Astrocyte of the cerebellum (primary cell): ENCODE data around the gene ALPI.

ENCODE experiments used
- DNase-seq: peaks from one replicate; pipeline ENCODE4 v3.0.0-alpha.2; 2011; ENCODE audit warnings: low read depth
- H3K4me3 ChIP-seq: 2 replicates; pipeline ENCODE4 v1.5.1; 2011; ENCODE audit warnings: mild to moderate bottlenecking, low read depth, low read length, moderate library complexity
- in situ Hi-C: cut with HindIII; loops from 2 replicates; pipeline ENCODE4 v1.10.0; 2017; ENCODE audit warnings: low sequenced_read_pairs
- TF ChIP-seq, protein P1 (sequence below): IDR thresholded peaks from 2 replicates; pipeline ENCODE4 v1.5.1; 2012; ENCODE audit warnings: low read length, low read depth, moderate library complexity, mild to moderate bottlenecking; ENCODE audit errors: missing control alignments

The ALPI gene

DNA sequence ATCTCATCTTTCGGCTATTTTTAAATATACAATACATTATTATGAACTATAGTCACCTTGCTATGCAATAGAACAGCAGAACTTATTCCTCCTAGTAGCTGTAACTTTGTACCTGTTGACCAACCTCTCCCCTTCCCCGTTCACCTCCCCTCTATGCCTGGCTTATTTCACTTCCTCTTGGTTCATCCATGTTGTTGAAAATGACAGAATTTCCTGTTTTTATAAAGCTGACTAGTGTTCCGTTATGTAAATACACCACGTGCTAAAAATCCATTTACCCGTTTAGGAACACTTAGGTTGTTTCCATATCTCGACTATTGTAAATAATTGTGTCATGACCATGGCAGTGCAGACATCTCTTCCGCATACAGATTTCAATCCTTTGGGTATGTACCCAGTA, 10.3 kb downstream of the ALPI start:
- in situ Hi-C loops = no loop called here
- DNase-seq = no peak
- TF ChIP-seq, protein P1, sequence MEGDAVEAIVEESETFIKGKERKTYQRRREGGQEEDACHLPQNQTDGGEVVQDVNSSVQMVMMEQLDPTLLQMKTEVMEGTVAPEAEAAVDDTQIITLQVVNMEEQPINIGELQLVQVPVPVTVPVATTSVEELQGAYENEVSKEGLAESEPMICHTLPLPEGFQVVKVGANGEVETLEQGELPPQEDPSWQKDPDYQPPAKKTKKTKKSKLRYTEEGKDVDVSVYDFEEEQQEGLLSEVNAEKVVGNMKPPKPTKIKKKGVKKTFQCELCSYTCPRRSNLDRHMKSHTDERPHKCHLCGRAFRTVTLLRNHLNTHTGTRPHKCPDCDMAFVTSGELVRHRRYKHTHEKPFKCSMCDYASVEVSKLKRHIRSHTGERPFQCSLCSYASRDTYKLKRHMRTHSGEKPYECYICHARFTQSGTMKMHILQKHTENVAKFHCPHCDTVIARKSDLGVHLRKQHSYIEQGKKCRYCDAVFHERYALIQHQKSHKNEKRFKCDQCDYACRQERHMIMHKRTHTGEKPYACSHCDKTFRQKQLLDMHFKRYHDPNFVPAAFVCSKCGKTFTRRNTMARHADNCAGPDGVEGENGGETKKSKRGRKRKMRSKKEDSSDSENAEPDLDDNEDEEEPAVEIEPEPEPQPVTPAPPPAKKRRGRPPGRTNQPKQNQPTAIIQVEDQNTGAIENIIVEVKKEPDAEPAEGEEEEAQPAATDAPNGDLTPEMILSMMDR = no peak
- no peak overlapping the region for H3K4me3 ChIP-seq

DNA sequence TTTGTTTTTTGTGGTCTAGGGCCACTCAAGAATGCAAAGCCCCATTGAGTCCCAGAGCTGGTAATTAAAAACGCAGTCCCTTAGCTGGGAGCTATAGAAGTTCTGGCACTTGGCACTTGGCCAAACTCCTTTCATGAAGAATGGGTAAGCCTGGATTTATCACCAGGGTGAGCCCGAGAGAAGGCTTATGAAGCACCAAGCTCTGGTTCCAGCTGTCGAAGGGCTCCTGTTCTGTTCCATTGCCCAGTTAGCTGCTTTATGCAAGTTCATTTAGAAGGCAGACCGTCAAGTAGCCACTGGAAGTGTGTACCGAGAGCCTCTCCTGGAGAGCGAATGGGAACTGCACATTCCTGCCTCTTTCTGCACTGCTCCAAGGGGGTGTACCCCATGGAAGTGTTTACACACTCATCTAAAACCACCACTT, 17.5 kb downstream of the ALPI start:
- DNase-seq = no peak
- in situ Hi-C loops = no loop called here
- no peak overlapping the region for H3K4me3 ChIP-seq
- TF ChIP-seq, protein P1 = no peak

DNA sequence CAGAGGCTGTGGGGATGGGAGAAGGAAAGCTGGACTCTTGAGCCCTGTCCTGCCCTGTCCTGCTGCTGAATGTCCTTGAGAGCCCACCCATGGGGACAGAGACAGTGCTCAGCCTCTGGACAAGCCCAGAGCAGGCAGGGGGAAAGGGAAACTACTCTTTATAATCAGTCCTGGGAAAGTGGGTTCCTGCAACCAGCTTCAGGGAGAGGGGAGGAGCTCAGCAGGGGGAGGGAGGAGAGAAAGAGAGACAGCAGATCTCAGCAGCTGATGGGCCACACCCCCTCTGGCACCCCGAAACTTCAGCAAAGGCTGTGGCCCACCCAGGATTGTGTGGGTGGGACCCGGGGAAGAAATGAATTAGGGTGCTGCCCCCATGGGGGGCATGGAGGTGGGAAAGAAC, 20.1 kb downstream of the ALPI start:
- TF ChIP-seq, protein P1 = no peak
- in situ Hi-C loops = no loop called here
- DNase-seq = no peak
- H3K4me3 ChIP-seq = no peak overlapping the region

DNA sequence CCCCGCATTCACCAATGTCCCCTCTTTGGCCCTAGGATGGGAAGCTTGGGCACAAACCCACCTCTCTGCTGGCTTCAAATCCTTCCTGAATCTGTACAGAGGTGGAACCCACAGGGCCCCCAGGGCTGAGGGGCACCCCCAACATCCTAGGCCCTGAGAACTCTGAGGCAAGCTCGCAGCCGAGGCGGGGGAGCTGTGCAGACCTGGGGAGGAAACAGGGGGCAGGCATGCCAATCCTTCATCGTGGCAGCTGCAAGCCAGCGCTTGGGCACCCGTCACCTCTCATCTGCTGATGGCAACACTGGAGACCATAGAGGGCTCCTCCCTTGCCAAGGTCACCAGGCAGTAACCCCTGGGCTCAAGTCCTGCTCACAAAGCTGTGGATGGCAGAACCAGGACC, 20.8 kb downstream of the ALPI start:
- TF ChIP-seq, protein P1 = no peak
- no peak for DNase-seq
- in situ Hi-C loops = no loop called here
- no peak overlapping the region for H3K4me3 ChIP-seq

DNA sequence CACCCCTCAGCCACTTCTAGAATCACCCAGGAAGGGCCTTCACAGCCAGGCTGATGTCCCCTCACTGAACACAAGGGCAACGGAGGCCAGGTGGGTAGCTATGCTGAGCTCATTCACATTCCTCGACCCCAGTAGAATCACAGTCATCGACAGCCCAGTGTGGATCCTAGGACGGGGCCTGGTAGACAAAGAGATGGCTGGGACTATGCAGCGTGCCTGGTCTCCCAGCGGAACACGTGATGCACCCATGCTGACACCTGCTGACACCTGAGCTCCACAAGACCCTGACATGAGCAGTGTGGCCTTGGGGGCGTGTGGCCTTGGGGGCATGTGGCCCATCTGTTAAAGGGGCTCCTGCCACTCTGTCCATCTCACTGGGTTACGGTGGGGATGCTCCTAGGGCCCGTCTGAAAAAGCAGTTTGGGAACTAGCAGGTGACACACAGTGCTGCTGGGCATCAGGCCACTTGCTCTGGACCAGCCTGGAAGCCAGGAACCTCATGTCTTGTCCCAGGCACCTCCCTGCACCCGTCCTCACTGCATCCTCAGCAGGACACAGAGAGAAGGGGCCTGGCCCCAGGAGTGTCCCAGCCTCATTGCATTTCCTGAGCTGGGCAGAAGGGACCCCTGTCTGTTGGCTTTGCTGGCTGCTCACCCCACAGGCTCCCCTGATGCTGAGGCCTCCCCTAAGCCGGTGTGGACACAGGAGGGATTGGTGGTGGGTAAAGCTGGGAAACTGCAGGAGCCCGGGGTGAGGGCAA, 22.0 kb downstream of the ALPI start:
- TF ChIP-seq, protein P1 = no peak
- no peak for DNase-seq
- in situ Hi-C loops = no loop called here
- no peak overlapping the region for H3K4me3 ChIP-seq

DNA sequence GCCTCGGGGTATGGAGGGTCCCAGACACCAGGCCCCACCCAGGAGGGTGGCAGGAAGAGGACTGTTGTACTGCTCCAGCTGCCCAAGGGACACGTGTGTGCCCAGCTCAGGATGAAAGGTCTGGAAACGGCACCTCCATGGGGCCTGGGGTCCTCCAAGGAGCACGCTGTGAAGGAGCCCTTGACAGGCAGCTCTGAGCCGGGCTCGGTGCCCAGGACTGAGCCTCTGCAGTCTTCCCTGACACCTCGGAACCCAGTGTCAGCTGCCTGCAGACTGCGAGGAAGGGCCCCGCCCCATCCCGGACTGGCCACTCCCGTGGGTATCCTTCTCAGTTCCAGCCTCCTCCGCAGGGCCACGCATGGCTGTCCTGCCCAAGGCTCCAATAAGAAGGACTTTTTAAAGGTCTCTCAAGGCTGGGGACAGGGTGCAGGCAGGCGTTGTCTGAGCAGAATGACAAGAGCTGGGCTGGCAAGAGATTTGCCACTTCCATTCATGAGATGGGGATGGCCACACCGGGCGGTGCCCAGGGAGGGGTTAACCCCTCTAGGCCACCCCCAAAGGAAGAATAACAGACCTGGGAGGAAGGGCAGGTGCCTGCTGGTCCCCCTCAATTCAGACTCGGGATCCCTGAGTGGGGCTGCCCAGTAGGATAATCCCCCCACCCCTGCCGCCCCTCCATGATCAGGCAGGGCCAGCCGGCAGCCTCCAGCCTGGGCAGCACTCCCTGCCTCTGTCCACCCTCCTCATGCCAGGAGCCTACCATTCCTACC, 22.8 kb downstream of the ALPI start:
- H3K4me3 ChIP-seq = no peak overlapping the region
- DNase-seq = no peak
- TF ChIP-seq, protein P1 = no peak
- in situ Hi-C loops = no loop called here
